Right cardiac atrium (tissue), 5 donors: ENCODE measurements around the gene HES6. TPM values are rescaled to one million over a fixed set of nuclear protein-coding genes. Genes with fewer than 3 reads are reported as not detected.

ENCODE experiments used
- ATAC-seq, 2 donors: fragments of 200-7000 bp; cut with Tn5 transposase; one replicate each; pipeline versions ENCODE4 v1.8.0 to v1.9.1; 2020; ENCODE audit warnings: moderate library complexity in 2 of 2, mild to moderate bottlenecking in 1 of 2
- DNase-seq, 3 donors: peaks; one replicate each; pipeline ENCODE4 v3.0.0-alpha.2; 2020
- H3K27ac ChIP-seq: one replicate; pipeline ENCODE4 v1.5.1; 2013; ENCODE audit warnings: mild to moderate bottlenecking, low read length, control low read depth, moderate library complexity
- H3K27me3 ChIP-seq: one replicate; pipeline ENCODE4 v1.6.1; 2013; ENCODE audit not compliant: control insufficient read depth, insufficient read depth
- H3K4me1 ChIP-seq: one replicate; pipeline ENCODE4 v1.6.1; 2013; ENCODE audit warnings: low read length; ENCODE audit not compliant: control insufficient read depth, insufficient read depth
- H3K4me3 ChIP-seq: one replicate; pipeline ENCODE4 v1.5.1; 2013; ENCODE audit warnings: low read length, control low read depth
- H3K9me3 ChIP-seq: one replicate; pipeline ENCODE4 v1.6.1; 2013; ENCODE audit warnings: low read length; ENCODE audit not compliant: control insufficient read depth
- WGBS: extraction: QIAGEN DNeasy Blood & Tissue Kit; methylation state at CpG from one replicate; pipeline ENCODE4 v1.1.7; 2013; 5-methylcytosine and 5-hydroxymethylcytosine counted together
- intact Hi-C, 4 donors: fragments of 100-400 bp; cut with DNase I; formaldehyde crosslinking; loops; one replicate each; pipeline versions ENCODE4 v1.11.0 to v1.14.0; 2022 to 2023
- polyA plus RNA-seq: library from polyadenylated mRNA; stranded (reverse); fragments of 200-250 nt; gene quantifications from one replicate; pipeline ENCODE4 v1.2.3, GENCODE V29; 2013
- total RNA-seq, 4 donors: library from RNA; stranded (reverse); fragmentation: NEBNext Ultra II Directional; extraction: Animal tissue kit (Norgen Biotek cat#: 25700); gene quantifications; one replicate each; pipeline ENCODE4 v1.2.1, GENCODE V29; 2021
- donor health status: healthy with polysubstance abuse.
- donor health status: DM: no; HTN: yes; CAD: no.
- donor health status: DM: no; HTN: no; CAD: no.
- donor health status: DM: no; HTN: yes; CAD: no; lungs with severe emphysema.
- donor health status: DM: yes; HTN: yes; CAD: no.

HES6 gene
- total and polyA plus RNA-seq, 5 donors: 3.4 to 6.1 (median 4.8) TPM

DNA sequence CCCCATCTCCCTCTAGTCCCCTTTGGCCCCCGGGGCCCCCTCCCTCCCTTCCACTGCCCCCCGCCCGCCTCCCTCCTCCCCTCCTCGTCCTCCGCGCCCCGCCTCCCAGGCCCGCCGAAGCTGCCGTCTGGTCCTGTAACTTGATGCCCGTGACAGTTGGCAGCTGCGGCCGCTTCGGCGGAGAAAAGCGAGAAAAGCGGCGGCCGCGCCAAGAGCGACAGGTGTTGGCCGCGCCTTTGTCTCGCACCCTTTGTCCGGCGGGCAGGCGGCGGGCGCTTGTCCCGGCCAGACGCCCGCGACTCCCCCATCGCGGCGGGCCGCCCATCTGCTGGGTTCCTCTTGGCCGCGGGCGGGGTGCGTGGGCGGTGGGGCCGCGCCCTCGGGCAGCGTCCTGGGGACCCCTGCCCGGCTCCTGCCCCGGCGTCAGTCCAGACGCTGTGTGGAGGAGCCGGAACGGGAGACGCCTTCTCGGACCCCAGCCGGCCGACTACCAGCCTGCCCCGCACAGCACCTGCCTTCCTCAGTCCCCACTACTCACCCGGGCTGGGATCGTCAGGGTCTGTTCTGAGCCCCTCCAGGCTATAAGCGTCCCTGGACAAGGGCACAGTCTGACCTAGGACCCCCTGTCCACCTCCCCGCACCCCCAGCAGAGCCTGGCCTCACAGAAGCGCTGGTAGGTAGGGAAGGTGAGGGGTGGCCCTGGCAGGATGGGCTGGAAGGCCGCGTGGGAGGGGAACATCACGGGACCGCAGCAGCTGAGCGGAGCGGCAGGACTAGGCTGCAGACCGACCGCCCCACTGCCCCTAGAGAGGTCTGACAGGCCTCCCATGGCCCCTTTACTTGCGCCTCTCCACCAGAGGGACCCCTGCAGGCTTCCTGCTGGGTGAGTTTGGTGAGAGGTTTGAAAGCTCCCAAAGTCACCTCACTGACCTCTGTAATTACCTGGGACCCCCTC is 1.2 kb upstream of the HES6 start:
- intact Hi-C loops: no loop called here
- Histone ChIP-seq H3K9me3 (no peaks in the 10 kb centered on the region), H3K27ac (no peak overlapping the region), H3K4me1 (peaks cover 6% of the 10 kb centered on the region), H3K27me3 (no peaks in the 10 kb centered on the region), H3K4me3 (peak overlapping the region; percentile 35)
- ATAC-seq: peak; percentile 40 to 48
- WGBS: 11% methylated on average over 70 of the region's 71 CpGs
- peak; percentile 79 to 91 (median 91) for DNase-seq

DNA sequence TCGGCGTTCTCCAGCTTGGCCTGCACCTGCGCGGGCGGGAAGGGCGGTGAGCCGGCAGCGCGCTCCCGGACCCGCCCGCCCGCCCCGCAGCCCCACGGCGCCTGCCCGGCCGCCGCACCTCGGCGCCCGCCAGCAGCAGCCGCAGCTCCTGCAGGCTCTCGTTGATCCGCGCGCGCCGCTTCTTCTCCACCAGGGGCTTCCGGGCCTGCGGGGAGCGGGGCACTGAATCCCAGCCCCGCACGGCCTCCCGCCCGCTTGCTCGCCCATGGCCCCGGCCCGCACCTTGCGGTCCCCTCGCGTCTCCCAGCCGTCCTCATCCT is 335 bp downstream of the HES6 start:
- no peak overlapping the region for H3K27ac ChIP-seq

DNA sequence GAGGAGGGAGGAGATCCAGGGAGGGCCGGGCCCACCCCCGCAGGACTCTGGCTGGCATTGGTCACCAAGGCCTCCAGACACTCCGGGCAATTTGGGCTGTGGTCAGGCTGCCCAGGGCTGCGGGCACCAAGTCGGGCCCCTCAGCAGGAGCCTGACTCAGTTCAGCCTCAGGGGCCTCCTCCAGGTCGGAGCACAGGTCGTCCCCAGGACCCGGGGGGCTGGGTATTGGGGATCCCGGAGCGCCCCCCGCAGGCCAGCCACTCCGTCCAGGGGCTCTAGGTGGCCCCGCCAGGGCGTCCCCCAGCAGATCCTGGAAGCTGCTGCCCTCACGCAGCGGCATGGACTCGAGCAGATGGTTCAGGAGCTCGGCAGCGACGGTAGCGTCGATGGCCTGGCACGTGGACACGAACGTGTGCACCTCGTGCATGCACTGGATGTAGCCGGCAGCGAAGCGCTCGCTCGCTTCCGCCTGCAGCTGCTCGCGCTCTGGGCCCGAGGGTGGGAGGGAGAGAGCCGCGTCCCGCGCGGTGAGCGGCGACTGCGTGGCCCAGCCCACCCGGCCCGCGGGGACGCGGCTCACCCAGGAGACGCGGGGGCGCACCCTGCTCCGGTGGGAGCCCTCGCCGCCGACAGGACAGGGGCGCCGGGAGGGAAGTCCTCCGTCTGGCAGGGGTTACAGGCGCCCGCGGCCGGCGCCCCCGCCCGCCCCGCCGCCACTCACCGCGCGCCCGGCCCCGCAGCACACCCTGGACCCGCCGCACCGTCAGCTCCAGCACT is 884 bp downstream of the HES6 start:
- Histone ChIP-seq H3K4me1 (peaks cover 6% of the 10 kb centered on the region), H3K4me3 (peak overlapping the region; percentile 42), H3K27ac (no peak overlapping the region), H3K27me3 (no peaks in the 10 kb centered on the region), H3K9me3 (no peaks in the 10 kb centered on the region)
- 22% methylated on average over 75 of the region's 75 CpGs for WGBS
- ATAC-seq (no peak), DNase-seq (peak in 2 of 3 donors; percentile 41 to 73)
- intact Hi-C loops: no loop called here

More for the DNA sequence above, 335 bp downstream of the HES6 start:
- peak in 1 of 3 donors; percentile 35 for DNase-seq
- no peak for ATAC-seq
- Histone ChIP-seq H3K4me1 (peaks cover 6% of the 10 kb centered on the region), H3K27me3 (no peaks in the 10 kb centered on the region), H3K4me3 (peak overlapping the region; percentile 42), H3K9me3 (no peaks in the 10 kb centered on the region)
- under 1% methylated on average over 43 of the region's 43 CpGs for WGBS
- intact Hi-C loops: no loop called here

DNA sequence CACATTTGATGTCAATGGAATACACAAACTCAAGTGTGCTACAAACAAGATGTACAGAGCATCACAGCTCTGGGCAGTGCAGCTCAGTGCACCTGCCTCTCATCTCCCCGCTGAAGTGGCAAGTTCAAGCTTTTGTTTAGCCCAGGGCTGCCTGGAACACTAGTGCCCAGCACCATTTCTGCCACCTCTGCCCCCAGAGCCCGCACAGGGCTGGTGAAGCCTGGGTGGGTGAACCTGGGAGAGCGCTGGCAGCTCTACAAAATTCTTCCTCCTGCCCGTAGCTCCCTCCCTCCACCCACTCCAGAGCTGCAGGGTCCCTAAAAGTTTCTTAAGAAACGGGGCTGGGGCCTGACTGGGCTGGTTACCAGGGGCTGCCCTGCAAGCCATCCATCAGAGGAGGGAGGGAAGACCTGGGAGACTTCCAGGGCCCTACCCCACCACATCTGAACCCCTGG is 1.5 kb downstream of the HES6 start:
- WGBS: 86% methylated on average over 5 of the region's 5 CpGs
- Histone ChIP-seq H3K27me3 (no peaks in the 10 kb centered on the region), H3K27ac (no peak overlapping the region), H3K9me3 (no peaks in the 10 kb centered on the region), H3K4me3 (no peak overlapping the region), H3K4me1 (peaks cover 6% of the 10 kb centered on the region)
- ATAC-seq (no peak), DNase-seq (no peak)
- intact Hi-C loops: no loop called here

DNA sequence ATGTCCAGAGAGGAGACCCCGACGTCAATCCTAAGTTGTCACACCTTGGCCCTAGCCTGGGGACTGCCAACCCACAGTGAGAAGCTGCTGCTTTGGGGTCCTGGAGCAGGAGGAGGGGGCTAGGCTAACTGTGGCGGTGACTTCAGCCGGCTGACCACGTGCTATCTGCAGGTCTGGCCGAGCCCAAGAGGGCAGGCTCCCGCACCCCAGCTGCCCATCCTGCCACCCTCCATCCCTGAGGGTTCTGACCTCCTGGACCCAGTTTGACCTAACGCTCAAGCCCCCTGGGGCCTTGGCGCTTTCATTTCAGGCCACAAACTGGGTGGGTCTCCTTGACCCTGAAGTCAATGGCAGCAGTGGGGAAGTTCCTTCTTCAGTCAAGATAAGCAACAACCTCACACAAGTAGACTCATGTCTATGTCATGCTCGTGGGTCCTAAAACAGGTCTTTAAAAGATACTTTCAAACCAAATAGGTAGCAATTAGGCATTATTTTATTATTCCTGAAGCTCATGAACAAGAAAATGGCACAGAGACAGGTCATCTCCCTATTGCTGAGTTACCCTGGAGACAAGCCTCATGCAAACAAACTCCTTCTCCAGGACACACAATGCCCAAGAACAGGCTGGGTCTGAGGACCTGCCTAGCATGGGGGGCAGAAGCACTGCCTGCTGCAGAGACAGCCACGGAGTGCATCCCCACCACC is 2.3 kb downstream of the HES6 start:
- H3K27me3 ChIP-seq: no peaks in the 10 kb centered on the region
- WGBS: 83% methylated on average over 11 of the region's 11 CpGs
- DNase-seq (peak in 2 of 3 donors; percentile 37 to 39), ATAC-seq (no peak)
- H3K4me1 ChIP-seq: peaks cover 3% of the 10 kb centered on the region
- H3K9me3 ChIP-seq: no peaks in the 10 kb centered on the region
- intact Hi-C loops: no loop called here
- no peak overlapping the region for H3K27ac ChIP-seq
- no peak overlapping the region for H3K4me3 ChIP-seq

DNA sequence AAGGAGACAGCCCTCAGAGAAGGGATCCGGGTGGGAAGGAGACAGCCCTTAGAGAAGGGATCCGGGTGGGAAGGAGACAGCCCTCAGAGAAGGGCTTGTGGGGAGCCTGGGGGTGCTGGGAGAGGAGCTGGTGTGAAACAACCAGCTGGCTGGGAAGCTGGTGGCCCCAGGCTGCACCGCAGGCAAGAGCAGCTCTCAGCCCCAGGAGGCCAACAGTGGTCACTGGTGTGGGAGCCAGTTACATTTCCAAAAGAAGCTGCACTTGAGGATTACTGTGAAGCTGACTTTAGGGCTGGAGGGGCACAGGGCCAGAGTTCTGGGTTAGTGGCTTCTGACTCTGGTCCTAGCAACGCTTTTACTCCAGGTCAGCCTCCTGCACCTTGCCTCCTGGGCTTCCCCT is 3.3 kb downstream of the HES6 start:
- Histone ChIP-seq H3K4me1 (no peaks in the 10 kb centered on the region), H3K4me3 (no peak overlapping the region), H3K9me3 (no peaks in the 10 kb centered on the region), H3K27me3 (no peaks in the 10 kb centered on the region), H3K27ac (no peak overlapping the region)
- WGBS: 76% methylated on average over 4 of the region's 4 CpGs
- no peak for DNase-seq
- intact Hi-C loops: no loop called here
- ATAC-seq: no peak

DNA sequence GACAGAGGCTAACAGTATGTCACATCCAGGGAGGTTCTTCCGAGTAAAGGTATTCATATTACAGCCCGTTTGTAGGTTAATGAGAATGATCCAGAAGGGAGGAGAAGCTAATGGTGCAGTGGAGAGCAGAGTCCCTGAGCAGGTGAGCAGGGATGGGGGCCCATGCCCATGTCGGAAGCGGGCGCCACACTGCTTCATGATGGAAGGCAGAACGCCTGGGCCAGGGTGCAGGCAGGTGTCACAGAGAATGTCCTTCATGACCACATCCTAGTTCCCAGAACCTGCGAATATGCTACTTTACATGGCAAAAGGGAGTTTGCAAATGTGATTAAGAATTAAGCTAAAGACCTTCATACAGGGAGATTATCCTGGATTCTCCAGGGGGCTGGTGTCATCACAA is 4.0 kb downstream of the HES6 start:
- no peak overlapping the region for H3K27ac ChIP-seq
- ATAC-seq (no peak), DNase-seq (no peak)
- H3K27me3 ChIP-seq: no peaks in the 10 kb centered on the region
- H3K9me3 ChIP-seq: no peaks in the 10 kb centered on the region
- H3K4me1 ChIP-seq: no peaks in the 10 kb centered on the region
- no peak overlapping the region for H3K4me3 ChIP-seq
- intact Hi-C loops: no loop called here
- WGBS: 86% methylated on average over 7 of the region's 7 CpGs

DNA sequence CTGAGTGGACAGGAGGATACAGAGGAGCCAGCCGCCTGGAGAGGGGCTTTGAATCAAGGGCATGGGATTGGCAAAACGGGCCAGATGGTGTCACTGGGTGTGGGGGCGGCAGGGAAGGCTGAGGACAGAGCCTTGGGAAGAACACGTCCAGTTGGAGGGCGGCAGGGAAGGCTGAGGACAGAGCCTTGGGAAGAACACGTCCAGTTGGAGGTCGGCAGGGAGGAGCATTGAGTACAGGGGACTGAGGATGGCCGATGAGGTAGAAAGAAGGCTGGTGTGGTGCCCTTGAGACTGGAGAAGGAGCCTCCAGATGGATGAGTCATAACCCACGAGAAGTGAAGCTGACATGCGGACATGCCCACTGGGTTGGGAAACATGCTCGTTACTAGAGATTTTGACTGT is 4.5 kb downstream of the HES6 start:
- intact Hi-C loops: no loop called here
- Histone ChIP-seq H3K27ac (no peak overlapping the region), H3K4me3 (no peak overlapping the region), H3K4me1 (no peaks in the 10 kb centered on the region), H3K27me3 (no peaks in the 10 kb centered on the region), H3K9me3 (no peaks in the 10 kb centered on the region)
- WGBS: 72% methylated on average over 11 of the region's 11 CpGs
- DNase-seq: no peak
- no peak for ATAC-seq

DNA sequence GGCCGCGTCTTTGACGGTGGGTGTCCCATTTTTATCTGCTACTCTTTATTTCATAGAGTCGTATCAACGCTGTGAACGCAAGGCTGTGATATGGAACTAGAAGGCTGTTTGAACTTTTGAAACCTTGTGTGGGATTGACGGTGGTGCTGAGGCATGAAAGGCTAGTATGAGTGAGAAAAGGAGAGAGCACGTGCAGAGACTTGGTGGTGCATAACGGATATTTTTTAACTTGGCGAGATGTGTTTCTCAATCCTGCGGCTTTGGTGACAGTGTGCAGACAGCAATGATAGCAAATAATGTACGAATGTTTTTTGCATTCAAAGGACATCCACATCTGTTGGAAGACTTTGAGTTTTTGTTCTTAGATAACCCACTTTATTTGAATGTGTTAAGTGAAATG is 6.2 kb downstream of the HES6 start:
- WGBS: 76% methylated on average over 12 of the region's 12 CpGs
- Histone ChIP-seq H3K27me3 (no peaks in the 10 kb centered on the region), H3K9me3 (no peaks in the 10 kb centered on the region), H3K4me1 (no peaks in the 10 kb centered on the region), H3K4me3 (no peak overlapping the region), H3K27ac (no peak overlapping the region)
- intact Hi-C loops: no loop called here
- DNase-seq (no peak), ATAC-seq (no peak)

DNA sequence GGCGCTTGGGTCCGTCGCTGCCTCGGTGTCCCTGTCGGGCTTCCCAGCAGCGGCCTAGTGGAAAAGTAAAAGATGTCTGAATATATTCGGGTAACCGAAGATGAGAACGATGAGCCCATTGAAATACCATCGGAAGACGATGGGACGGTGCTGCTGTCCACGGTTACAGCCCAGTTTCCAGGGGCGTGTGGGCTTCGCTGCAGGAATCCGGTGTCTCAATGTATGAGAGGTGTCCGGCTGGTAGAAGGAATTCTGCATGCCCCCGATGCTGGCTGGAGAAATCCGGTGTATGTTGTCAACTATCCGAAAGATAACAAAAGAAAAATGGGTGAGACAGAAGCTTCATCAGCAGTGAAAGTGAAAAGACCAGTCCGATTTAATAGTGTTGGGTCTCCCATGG is 8.0 kb downstream of the HES6 start:
- Histone ChIP-seq H3K4me1 (no peaks in the 10 kb centered on the region), H3K27me3 (no peaks in the 10 kb centered on the region), H3K27ac (no peak overlapping the region), H3K9me3 (no peaks in the 10 kb centered on the region), H3K4me3 (no peak overlapping the region)
- intact Hi-C loops: no loop called here
- ATAC-seq (no peak), DNase-seq (no peak)
- 58% methylated on average over 21 of the region's 21 CpGs for WGBS
